Kidney (tissue), 14 donors: Measurements from ENCODE around the gene CD248. TPM values are rescaled to one million over a fixed set of nuclear protein-coding genes. Genes with fewer than 3 reads are reported as not detected.

Source experiments
- DNase-seq, 5 donors: peaks; one replicate each; pipeline ENCODE4 v3.0.0-alpha.2; 2013 to 2020
- FAIRE-seq: peaks from 2 replicates; lab custom pipeline; 2012; peaks lifted over from hg19 to GRCh38; lab: Jason Lieb, UNC
- H3K27ac ChIP-seq, 2 donors: one replicate each; pipeline ENCODE4 v1.7.0; 2013; ENCODE audit warnings: low read depth in 2 of 2, low read length in 2 of 2, inconsistent platforms in 1 of 2
- H3K27me3 ChIP-seq: one replicate; pipeline ENCODE4 v1.7.1; 2013; ENCODE audit warnings: low read length, inconsistent platforms; ENCODE audit not compliant: control insufficient read depth, insufficient read depth
- H3K36me3 ChIP-seq, 3 donors: one replicate each; pipeline versions ENCODE4 v1.7.0 to v1.7.1; 2013; ENCODE audit warnings: low read length in 3 of 3, control low read depth in 1 of 3, inconsistent platforms in 1 of 3; ENCODE audit not compliant: insufficient read depth in 3 of 3, control insufficient read depth in 2 of 3
- H3K4me1 ChIP-seq, 3 donors: one replicate each; pipeline versions ENCODE4 v1.7.0 to v1.7.1; 2013; ENCODE audit warnings: low read length in 3 of 3, inconsistent platforms in 1 of 3, low read depth in 1 of 3; ENCODE audit not compliant: control insufficient read depth in 2 of 3, insufficient read depth in 2 of 3
- H3K4me3 ChIP-seq, 3 donors: one replicate each; pipeline versions ENCODE4 v1.7.0 to v1.8.1; 2013; ENCODE audit warnings: low read length in 3 of 3, control low read depth in 1 of 3, inconsistent platforms in 1 of 3
- H3K9ac ChIP-seq, 3 donors: one replicate each; pipeline versions ENCODE4 v1.7.0 to v1.7.1; 2013; ENCODE audit warnings: low read length in 3 of 3, control low read depth in 1 of 3, inconsistent platforms in 1 of 3
- H3K9me3 ChIP-seq, 3 donors: one replicate each; pipeline versions ENCODE4 v1.7.0 to v1.7.1; 2013; ENCODE audit warnings: low read length in 3 of 3, control low read depth in 1 of 3, inconsistent platforms in 1 of 3; ENCODE audit not compliant: control insufficient read depth in 2 of 3, insufficient read depth in 1 of 3
- CTCF ChIP-seq: IDR thresholded peaks from 3 replicates; pipeline ENCODE4 v1.5.1; 2012; ENCODE audit warnings: mild to moderate bottlenecking, moderate library complexity, borderline replicate concordance; ENCODE audit not compliant: insufficient read depth; ENCODE audit errors: extremely low read depth
- intact Hi-C: fragments of 100-400 bp; cut with DNase I; formaldehyde crosslinking; loops from one replicate; pipeline ENCODE4 v1.11.1; 2022
- polyA plus RNA-seq: library from polyadenylated mRNA; stranded (reverse); fragments of 350-450 nt; fragmentation: Illumina TruSeq; extraction: RNeasy Lipid Tissue Mini Kit (QIAGEN cat#74804); gene quantifications from one replicate; pipeline ENCODE4 v1.2.3, GENCODE V29; 2014; ENCODE audit warnings: low read depth, low replicate concordance; ENCODE audit not compliant: insufficient read depth
- total RNA-seq: library from RNA; stranded (reverse); fragmentation: NEBNext Ultra II Directional; extraction: Animal tissue kit (Norgen Biotek cat#: 25700); gene quantifications from one replicate; pipeline ENCODE4 v1.2.1, GENCODE V29; 2021
- donor health status: control.
- donor health status: control.
- donor health status: control.
- donor health status: control.
- donor health status: control.
- donor health status: DM: yes; HTN: yes; CAD: no.
- donor health status: Normal renal cell carcinoma (clear cell type).

CD248 gene
- total and polyA plus RNA-seq, 2 donors from 2014 or later = 14.8 to 22.9 TPM

GRCh38 chr11:66287889-66288670 lies 28.8 kb downstream of the CD248 start:
- DNase-seq (peak in 2 of 5 donors; percentile 49 to 78), FAIRE-seq (no peak)
- H3K27ac ChIP-seq = peak overlapping the region; percentile 91 to 95
- no peaks in the 10 kb centered on the region for H3K9me3 ChIP-seq
- H3K9ac ChIP-seq = peak overlapping the region; percentile 32 to 77 (median 68)
- TF ChIP-seq CTCF = no peak
- peaks cover 10% of the 10 kb centered on the region for H3K27me3 ChIP-seq
- intact Hi-C loops = no loop called here
- H3K4me1 ChIP-seq = peaks cover 0 to 17% (median 13%) of the 10 kb centered on the region in 3 donors
- peak overlapping the region; percentile 65 to 95 (median 81) for H3K4me3 ChIP-seq
- peaks cover 0 to 9% (median 0%) of the 10 kb centered on the region in 3 donors for H3K36me3 ChIP-seq

GRCh38 chr11:66287211-66287888 lies 29.5 kb downstream of the CD248 start:
- DNase-seq = peak in 2 of 5 donors; percentile 54 to 69
- peaks cover 3% of the 10 kb centered on the region for H3K27me3 ChIP-seq
- FAIRE-seq = no peak
- no peaks in the 10 kb centered on the region for H3K9me3 ChIP-seq
- H3K36me3 ChIP-seq = peaks cover 0 to 9% (median 0%) of the 10 kb centered on the region in 3 donors
- no peak overlapping the region for H3K4me3 ChIP-seq
- H3K27ac ChIP-seq = no peak overlapping the region
- no peak overlapping the region for H3K9ac ChIP-seq
- intact Hi-C loops = no loop called here
- no peak for TF ChIP-seq CTCF
- H3K4me1 ChIP-seq = peaks cover 0 to 19% (median 13%) of the 10 kb centered on the region in 3 donors

GRCh38 chr11:66286699-66287098 lies 30.1 kb downstream of the CD248 start:
- no peak for FAIRE-seq
- intact Hi-C loops = no loop called here

More at GRCh38 chr11:66286699-66287098, 30.1 kb downstream of the CD248 start:
- Histone ChIP-seq H3K9me3 (no peaks in the 10 kb centered on the region), H3K9ac (no peak overlapping the region), H3K4me1 (peaks cover 0 to 19% (median 13%) of the 10 kb centered on the region in 3 donors), H3K27ac (no peak overlapping the region), H3K36me3 (peaks cover 0 to 9% (median 0%) of the 10 kb centered on the region in 3 donors), H3K27me3 (peaks cover 3% of the 10 kb centered on the region), H3K4me3 (no peak overlapping the region)
- no peak for TF ChIP-seq CTCF
- no peak for DNase-seq
